Nephron (organoid): ENCODE measurements around the gene SLC25A2.

Source experiments
- H3K27ac Mint-ChIP-seq, 3 experiments: 2 replicates each; pipeline ENCODE4 v1.8.0; 2020; ENCODE audit warnings: mixed read lengths in 3 of 3, mild to moderate bottlenecking in 2 of 3, moderate library complexity in 1 of 3
- H3K27me3 Mint-ChIP-seq: 2 replicates; pipeline ENCODE4 v1.8.0; 2021; ENCODE audit warnings: low read depth, mild to moderate bottlenecking, moderate library complexity, mixed read lengths
- H3K36me3 Mint-ChIP-seq: 2 replicates; pipeline ENCODE4 v1.8.0; 2020; ENCODE audit warnings: low read depth, mixed read lengths
- H3K4me1 Mint-ChIP-seq: 2 replicates; pipeline ENCODE4 v1.8.0; 2020; ENCODE audit warnings: mixed read lengths
- H3K4me3 Mint-ChIP-seq, 3 experiments: 2 replicates each; pipeline ENCODE4 v1.8.0; 2020; ENCODE audit warnings: mild to moderate bottlenecking in 3 of 3, mixed read lengths in 3 of 3, moderate library complexity in 2 of 3
- H3K9me3 Mint-ChIP-seq: 2 replicates; pipeline ENCODE4 v1.8.0; 2020; ENCODE audit warnings: mixed read lengths
- CTCF ChIP-seq, 3 experiments: fragments of 200-600 bp; sonication (generic); IDR thresholded peaks; one replicate each; pipeline ENCODE4 v1.5.0; 2021; ENCODE audit warnings: antibody characterized with exemption in 3 of 3; ENCODE audit not compliant: unreplicated experiment in 3 of 3

SLC25A2 gene

GRCh38 chr5:141328231-141328630 is 24.4 kb upstream of the SLC25A2 start:
- Mint-ChIP-seq H3K4me1 (no peaks in the 10 kb centered on the region), H3K27ac (no peak overlapping the region), H3K9me3 (peaks cover 58% of the 10 kb centered on the region), H3K36me3 (peaks cover 29% of the 10 kb centered on the region), H3K4me3 (no peak overlapping the region), H3K27me3 (no peaks in the 10 kb centered on the region)
- TF ChIP-seq CTCF (IDR thresholded peaks at IDR 0.05; ENCODE audit: unreplicated experiment in 3 of 3) = no peak

GRCh38 chr5:141326088-141326854 is 22.4 kb upstream of the SLC25A2 start:
- H3K27ac Mint-ChIP-seq = no peak overlapping the region
- no peaks in the 10 kb centered on the region for H3K27me3 Mint-ChIP-seq
- no peaks in the 10 kb centered on the region for H3K4me1 Mint-ChIP-seq
- H3K4me3 Mint-ChIP-seq = peak overlapping the region in 2 of 3 experiments; percentile 44 to 66
- peaks cover 58% of the 10 kb centered on the region for H3K9me3 Mint-ChIP-seq
- no peak for TF ChIP-seq CTCF (IDR thresholded peaks at IDR 0.05; ENCODE audit: unreplicated experiment in 3 of 3)
- H3K36me3 Mint-ChIP-seq = peaks cover 38% of the 10 kb centered on the region

GRCh38 chr5:141322261-141322660 is 18.4 kb upstream of the SLC25A2 start:
- Mint-ChIP-seq H3K27me3 (peaks cover 8% of the 10 kb centered on the region), H3K4me3 (peak overlapping the region; percentile 94 to 99 (median 97)), H3K27ac (peak overlapping the region in 2 of 3 experiments; percentile 57 to 63), H3K4me1 (peaks cover 5% of the 10 kb centered on the region), H3K36me3 (peaks cover 72% of the 10 kb centered on the region), H3K9me3 (peaks cover 68% of the 10 kb centered on the region)
- TF ChIP-seq CTCF (IDR thresholded peaks at IDR 0.05; ENCODE audit: unreplicated experiment in 3 of 3) = no peak

- peak; percentile 89 to 95 (median 92) for TF ChIP-seq CTCF (IDR thresholded peaks at IDR 0.05; ENCODE audit: unreplicated experiment in 3 of 3)
- Mint-ChIP-seq H3K4me3 (peak within 1 kb of the TSS; percentile 94 to 99 (median 97)), H3K36me3 (peaks cover 77% of the 10 kb centered on the region), H3K27me3 (peaks cover 8% of the 10 kb centered on the region), H3K9me3 (peaks cover 63% of the 10 kb centered on the region), H3K27ac (peak within 1 kb of the TSS; percentile 98 to 99 (median 99)), H3K4me1 (peaks cover 5% of the 10 kb centered on the region)
These were observed 16.6 kb upstream of the SLC25A2 start, which contains the start of gene TAF7 for GRCh38 chr5:141320225-141321169. TSS of gene TAF7 (minus strand) at chr5:141320784. CDS start at chr5:141320044, 740 bp downstream.

GRCh38 chr5:141319699-141320098 is 15.8 kb upstream of the SLC25A2 start:
- Mint-ChIP-seq H3K9me3 (peaks cover 67% of the 10 kb centered on the region), H3K27me3 (peaks cover 8% of the 10 kb centered on the region), H3K27ac (peak overlapping the region in 2 of 3 experiments; percentile 98 to 99), H3K4me1 (peaks cover 5% of the 10 kb centered on the region), H3K36me3 (peaks cover 81% of the 10 kb centered on the region), H3K4me3 (peak overlapping the region; percentile 94 to 99 (median 97))
- no peak for TF ChIP-seq CTCF (IDR thresholded peaks at IDR 0.05; ENCODE audit: unreplicated experiment in 3 of 3)
